ENCODE data around the gene PGM1.

Gene PGM1

GRCh38 chr1:63630238-63630637 lies 37.0 kb downstream of the PGM1 start:
- Histone ChIP-seq H3K9me3 (ENCODE audit: low read length) (no peaks in the 10 kb centered on the region), H3K4me2 (ENCODE audit: low read length) (no peak overlapping the region), H2AFZ (ENCODE audit: low read length) (no peak overlapping the region), H3K27ac (ENCODE audit: low read depth, low read length, poor library complexity, severe bottlenecking) (no peak overlapping the region), H3K9ac (ENCODE audit: low read length) (no peak overlapping the region), H3F3A (ENCODE audit: insufficient read depth, low read length) (no peaks in the 10 kb centered on the region), H3K36me3 (ENCODE audit: insufficient read depth, low read length) (peaks cover 40% of the 10 kb centered on the region; the same call in 1 of the 2 replicates), H3K9me2 (ENCODE audit: low read depth, low read length) (no peaks in the 10 kb centered on the region), H3K27me3 (ENCODE audit: insufficient read depth, low read length) (no peaks in the 10 kb centered on the region), H3K4me3 (ENCODE audit: low read depth, low read length, poor library complexity, severe bottlenecking) (no peak overlapping the region), H4K20me1 (ENCODE audit: insufficient read depth, low read length) (no peaks in the 10 kb centered on the region), H3K4me1 (ENCODE audit: insufficient read depth, low read length, severe bottlenecking) (no peaks in the 10 kb centered on the region), H3K79me2 (ENCODE audit: insufficient read depth, low read length) (no peaks in the 10 kb centered on the region)
- no peak for TF ChIP-seq EZH2 (IDR thresholded peaks at IDR 0.05; ENCODE audit: borderline replicate concordance, low read length)
- no peak for TF ChIP-seq CTCF (IDR thresholded peaks at IDR 0.05; ENCODE audit: low read length)

DNA sequence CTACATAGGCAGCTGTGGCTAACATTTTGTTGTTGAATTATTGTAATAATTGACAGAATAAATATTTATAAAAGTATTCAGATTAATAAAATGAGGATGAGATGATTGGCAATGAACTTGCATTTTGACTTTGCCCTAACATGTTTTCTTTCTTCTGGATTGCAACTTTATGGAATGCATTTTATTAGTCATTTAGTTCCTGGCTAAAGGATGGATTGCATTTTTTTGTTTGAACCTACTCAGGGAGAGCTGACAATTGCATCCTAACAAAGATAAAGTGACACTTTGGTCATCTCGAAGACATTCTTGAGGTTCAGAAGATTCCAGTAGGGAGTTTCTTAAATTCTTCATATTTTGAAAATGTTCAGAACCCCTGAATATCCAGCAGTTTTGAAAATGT lies 37.5 kb downstream of the PGM1 start:
- H3F3A ChIP-seq (ENCODE audit: insufficient read depth, low read length): no peaks in the 10 kb centered on the region
- no peaks in the 10 kb centered on the region for H3K27me3 ChIP-seq (ENCODE audit: insufficient read depth, low read length)
- H3K4me2 ChIP-seq (ENCODE audit: low read length): no peak overlapping the region
- H3K9ac ChIP-seq (ENCODE audit: low read length): no peak overlapping the region
- H3K4me1 ChIP-seq (ENCODE audit: insufficient read depth, low read length, severe bottlenecking): no peaks in the 10 kb centered on the region
- H3K9me2 ChIP-seq (ENCODE audit: low read depth, low read length): no peaks in the 10 kb centered on the region
- TF ChIP-seq CTCF (IDR thresholded peaks at IDR 0.05; ENCODE audit: low read length): no peak
- TF ChIP-seq EZH2 (IDR thresholded peaks at IDR 0.05; ENCODE audit: borderline replicate concordance, low read length): no peak
- H3K79me2 ChIP-seq (ENCODE audit: insufficient read depth, low read length): no peaks in the 10 kb centered on the region
- H2AFZ ChIP-seq (ENCODE audit: low read length): no peak overlapping the region
- H4K20me1 ChIP-seq (ENCODE audit: insufficient read depth, low read length): no peaks in the 10 kb centered on the region
- H3K4me3 ChIP-seq (ENCODE audit: low read depth, low read length, poor library complexity, severe bottlenecking): no peak overlapping the region
- no peaks in the 10 kb centered on the region for H3K9me3 ChIP-seq (ENCODE audit: low read length)
- H3K36me3 ChIP-seq (ENCODE audit: insufficient read depth, low read length): peaks cover 45% of the 10 kb centered on the region; the same call in 1 of the 2 replicates
- no peak overlapping the region for H3K27ac ChIP-seq (ENCODE audit: low read depth, low read length, poor library complexity, severe bottlenecking)

- Histone ChIP-seq H3K4me2 (ENCODE audit: low read length) (no peak overlapping the region), H3F3A (ENCODE audit: insufficient read depth, low read length) (no peaks in the 10 kb centered on the region), H3K4me1 (ENCODE audit: insufficient read depth, low read length, severe bottlenecking) (no peaks in the 10 kb centered on the region), H3K27me3 (ENCODE audit: insufficient read depth, low read length) (no peaks in the 10 kb centered on the region), H3K9me2 (ENCODE audit: low read depth, low read length) (no peaks in the 10 kb centered on the region), H3K4me3 (ENCODE audit: low read depth, low read length, poor library complexity, severe bottlenecking) (no peak overlapping the region), H3K79me2 (ENCODE audit: insufficient read depth, low read length) (no peaks in the 10 kb centered on the region), H3K27ac (ENCODE audit: low read depth, low read length, poor library complexity, severe bottlenecking) (no peak overlapping the region), H3K36me3 (ENCODE audit: insufficient read depth, low read length) (peaks cover 58% of the 10 kb centered on the region), H4K20me1 (ENCODE audit: insufficient read depth, low read length) (no peaks in the 10 kb centered on the region), H2AFZ (ENCODE audit: low read length) (no peak overlapping the region), H3K9ac (ENCODE audit: low read length) (no peak overlapping the region), H3K9me3 (ENCODE audit: low read length) (no peaks in the 10 kb centered on the region)
- TF ChIP-seq CTCF (IDR thresholded peaks at IDR 0.05; ENCODE audit: low read length) (no peak), EZH2 (IDR thresholded peaks at IDR 0.05; ENCODE audit: borderline replicate concordance, low read length) (no peak)
These were observed 38.9 kb downstream of the PGM1 start for GRCh38 chr1:63632110-63632509.

All from OCI-LY1 (cell line).